ENCODE data around the gene LTBP2.

- no peak for TF ChIP-seq CTCF (IDR thresholded peaks at IDR 0.05; ENCODE audit: low read length)
- TF ChIP-seq EZH2 (optimal IDR thresholded peaks at IDR 0.05; ENCODE audit: low read depth, low read length), result no peak
- no peak for TF ChIP-seq EZH2phosphoT487 (IDR thresholded peaks at IDR 0.05; ENCODE audit: low read length)
Observed at GRCh38 chr14:74476107-74476506, 135.9 kb downstream of the LTBP2 start.

Measured in MM.1S (cell line).